Measurements from ENCODE around the gene AGGF1.
"Not testable (repeated sequence)": the region's sequence is repeated elsewhere in the genome, so short reads cannot be mapped to it uniquely, and the experiment has no call there.

The AGGF1 gene

DNA sequence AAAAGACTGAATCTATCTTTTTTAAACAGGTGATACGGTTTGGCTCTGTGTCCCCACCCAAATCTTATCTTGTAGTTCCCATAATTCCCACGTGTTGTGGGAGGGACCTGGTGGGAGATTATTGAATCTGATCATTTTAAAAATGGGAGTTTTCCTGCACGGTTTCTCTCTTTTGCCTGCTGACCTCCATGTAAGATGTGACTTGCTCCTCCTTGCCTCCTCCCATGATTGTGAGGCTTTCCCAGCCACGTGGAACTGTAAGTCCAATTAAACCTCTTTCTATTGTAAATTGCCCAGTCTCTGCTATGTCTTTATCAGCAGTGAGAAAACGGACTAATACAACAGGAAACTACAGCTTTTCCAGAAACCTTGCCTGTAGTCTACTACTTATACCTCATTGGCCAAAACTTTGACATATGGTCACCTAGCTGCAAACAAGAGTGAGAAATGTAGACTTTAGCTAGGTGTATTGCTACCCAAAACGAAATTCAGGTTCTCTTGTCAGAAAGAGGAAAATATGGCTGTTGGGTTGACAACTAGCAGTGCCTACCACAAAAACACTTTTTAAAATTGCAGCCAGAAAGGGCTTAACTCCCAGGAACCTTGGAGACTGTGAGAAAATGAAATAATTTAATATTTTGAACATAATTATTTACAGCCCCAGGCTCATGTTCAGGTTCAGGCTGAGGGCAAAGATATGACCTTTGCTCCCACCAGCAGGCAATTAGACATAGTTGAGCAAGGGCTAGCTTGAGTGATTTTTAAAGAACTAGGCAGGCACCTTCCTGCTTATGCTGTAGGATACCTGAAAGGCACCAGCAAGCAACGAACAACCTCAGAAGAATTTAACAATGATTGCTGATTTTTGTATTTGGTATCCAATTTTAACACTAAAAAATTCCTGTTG, 7.4 kb upstream of the AGGF1 start:
- no peak for DNase-seq (ENCODE audit: low read depth in 2 of 2, low spot score in 1 of 2)

DNA sequence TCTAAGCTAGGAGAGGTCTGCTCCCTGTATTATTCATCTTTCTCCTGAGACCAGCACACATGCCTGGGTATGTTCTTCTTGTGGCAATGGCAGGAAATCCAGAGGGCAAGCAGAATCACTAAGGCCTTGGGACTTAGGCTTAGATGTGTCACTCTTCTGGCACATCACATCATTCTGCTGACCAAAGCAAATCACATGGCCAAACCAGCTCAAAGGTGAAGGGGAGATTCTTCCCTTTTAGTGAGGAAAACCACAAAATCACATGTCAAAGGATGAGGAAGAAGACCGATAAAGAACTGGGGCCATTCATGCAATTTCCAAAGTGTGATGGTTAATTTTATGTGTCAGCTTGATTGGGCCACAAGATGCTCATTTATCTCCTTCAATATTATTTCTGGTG, 5.7 kb upstream of the AGGF1 start:
- no peak for DNase-seq (ENCODE audit: low read depth in 2 of 2, low spot score in 1 of 2)

DNA sequence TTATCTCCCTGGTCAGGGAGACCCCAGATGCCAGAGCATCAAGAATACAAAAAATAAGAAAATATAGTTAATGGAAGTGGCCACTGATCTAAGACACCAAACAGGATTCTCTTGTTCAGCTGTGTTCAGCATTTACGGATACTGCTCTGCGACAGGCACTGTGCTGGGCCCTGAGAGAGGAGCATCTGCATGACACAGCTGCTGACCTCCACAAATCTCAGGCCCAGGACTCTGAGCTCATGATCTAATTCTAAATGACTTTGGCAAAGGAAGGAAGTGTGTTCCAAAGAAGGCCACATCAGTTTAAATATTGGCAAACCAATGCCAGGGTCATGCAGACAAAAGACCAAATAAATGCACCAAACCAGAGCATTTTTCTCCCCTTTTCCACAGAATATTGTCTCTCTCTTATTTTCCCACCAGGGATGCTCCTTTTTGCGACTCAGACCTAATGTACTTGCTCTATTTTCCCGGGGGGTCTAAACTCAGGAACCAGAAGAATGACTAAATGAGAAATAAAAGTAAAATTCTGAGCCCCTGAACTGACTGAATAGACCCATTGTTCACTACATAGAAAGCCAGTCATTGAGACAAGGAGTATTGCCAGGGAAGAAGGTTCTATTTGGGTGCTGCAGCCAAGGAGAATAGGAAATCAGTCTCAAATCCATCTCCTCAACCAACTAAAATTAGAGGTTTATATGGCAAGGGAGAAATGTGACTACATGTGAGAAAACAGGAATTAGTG, 1.4 kb upstream of the AGGF1 start:
- no peak for DNase-seq (ENCODE audit: low read depth in 2 of 2, low spot score in 1 of 2)

DNA sequence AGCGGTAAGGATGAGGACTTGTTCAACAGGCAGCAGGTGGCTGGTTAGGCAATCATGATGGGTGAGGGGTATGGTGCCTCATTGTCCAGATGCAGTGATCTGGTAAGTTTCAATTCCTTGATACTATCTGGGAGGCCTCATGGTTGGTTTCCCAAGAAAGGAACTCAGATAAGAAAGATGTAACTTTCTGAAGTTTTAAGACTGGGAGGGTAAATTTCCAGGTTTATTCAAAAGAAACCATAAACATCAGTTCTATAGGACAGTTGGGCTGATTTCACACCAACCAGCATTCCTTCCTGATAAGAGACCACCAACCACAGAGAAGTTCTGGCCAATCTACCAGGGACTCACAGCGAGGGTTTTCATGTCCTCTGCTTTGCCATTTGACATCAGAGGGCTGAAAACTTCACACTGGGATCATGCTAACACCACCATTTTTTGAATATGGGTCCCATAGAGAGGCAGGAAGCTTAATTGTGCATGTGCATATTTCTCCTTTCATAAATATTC, 773 bp upstream of the AGGF1 start:
- no peak for DNase-seq (ENCODE audit: low read depth in 2 of 2, low spot score in 1 of 2)

DNA sequence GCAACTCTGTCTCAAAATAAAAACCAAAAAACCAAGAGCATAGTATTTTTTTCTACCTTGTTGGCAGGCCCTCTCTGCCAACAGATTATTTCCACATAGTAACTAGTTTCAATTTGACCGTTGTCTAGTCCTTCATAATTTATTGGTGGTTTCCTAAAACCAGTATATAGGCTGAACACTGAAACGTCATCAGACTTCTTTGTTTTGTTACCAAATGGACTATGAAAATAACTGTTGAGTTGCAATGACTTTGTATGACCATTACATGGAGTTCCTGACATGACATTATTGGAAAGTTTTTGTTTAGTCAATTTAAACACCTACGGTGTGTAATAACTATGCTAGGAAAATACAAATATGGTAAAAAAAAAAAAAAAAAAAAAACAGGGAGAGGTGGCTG, 1.7 kb downstream of the AGGF1 start:
- no peak for DNase-seq (ENCODE audit: low read depth in 2 of 2, low spot score in 1 of 2)

DNA sequence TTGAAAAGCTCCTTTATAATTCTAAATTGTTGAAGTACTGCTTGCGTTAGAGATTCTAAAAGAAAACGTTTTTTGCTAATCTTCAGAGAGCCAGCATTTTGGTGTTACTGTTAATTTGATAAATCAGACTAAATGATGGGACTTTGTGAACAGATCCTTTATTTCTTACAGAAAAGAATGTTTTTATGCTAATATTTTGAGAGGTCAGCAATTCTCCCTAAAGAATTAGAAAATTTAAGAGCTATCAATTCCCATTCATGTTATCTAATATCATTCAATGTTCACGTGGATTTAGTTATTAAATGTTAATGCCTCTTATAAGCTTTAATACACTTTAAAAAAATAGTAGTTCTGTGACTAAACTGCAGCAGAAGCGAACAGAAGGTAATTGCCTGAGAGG, 2.4 kb downstream of the AGGF1 start:
- DNase-seq (ENCODE audit: low read depth in 2 of 2, low spot score in 1 of 2) = no peak

DNA sequence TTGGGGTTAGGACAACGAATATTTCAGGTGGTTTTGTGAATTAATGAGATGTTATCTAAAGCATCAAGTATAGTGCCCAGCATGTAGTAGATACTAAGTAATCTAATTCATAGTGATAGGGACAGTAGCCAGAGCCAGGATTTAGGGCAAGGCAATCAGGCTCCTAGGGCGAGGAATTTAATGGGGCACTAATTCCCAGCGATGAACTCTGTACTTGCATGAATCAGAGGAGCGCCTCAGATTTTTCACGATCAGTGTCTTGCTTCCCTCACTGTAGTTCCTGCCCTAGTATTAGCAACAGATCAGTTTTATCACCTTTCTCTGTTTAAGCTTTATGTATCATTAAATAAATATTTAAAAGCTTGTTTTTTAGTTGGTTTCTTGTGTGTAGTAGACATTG, 3.1 kb downstream of the AGGF1 start:
- no peak for DNase-seq (ENCODE audit: low read depth in 2 of 2, low spot score in 1 of 2)

DNA sequence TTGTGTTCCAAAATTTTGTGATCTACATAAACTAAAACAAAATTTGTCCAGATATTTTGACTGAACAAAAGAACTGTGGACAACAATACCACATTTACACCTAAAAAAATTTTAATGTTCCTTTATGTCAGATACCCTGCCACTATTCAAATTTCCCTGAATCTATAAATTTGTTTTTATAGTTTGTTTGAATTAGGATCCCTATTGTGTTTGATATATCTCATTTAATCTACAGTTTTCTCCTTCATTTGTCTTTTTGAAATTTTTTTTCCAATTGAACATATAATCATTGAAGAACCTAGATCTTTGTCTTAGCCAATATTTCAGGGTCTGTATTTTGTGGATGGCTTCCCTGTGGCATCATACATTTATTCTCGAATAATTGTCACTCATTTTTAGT, 5.7 kb downstream of the AGGF1 start:
- DNase-seq (ENCODE audit: low read depth in 2 of 2, low spot score in 1 of 2) = no peak

DNA sequence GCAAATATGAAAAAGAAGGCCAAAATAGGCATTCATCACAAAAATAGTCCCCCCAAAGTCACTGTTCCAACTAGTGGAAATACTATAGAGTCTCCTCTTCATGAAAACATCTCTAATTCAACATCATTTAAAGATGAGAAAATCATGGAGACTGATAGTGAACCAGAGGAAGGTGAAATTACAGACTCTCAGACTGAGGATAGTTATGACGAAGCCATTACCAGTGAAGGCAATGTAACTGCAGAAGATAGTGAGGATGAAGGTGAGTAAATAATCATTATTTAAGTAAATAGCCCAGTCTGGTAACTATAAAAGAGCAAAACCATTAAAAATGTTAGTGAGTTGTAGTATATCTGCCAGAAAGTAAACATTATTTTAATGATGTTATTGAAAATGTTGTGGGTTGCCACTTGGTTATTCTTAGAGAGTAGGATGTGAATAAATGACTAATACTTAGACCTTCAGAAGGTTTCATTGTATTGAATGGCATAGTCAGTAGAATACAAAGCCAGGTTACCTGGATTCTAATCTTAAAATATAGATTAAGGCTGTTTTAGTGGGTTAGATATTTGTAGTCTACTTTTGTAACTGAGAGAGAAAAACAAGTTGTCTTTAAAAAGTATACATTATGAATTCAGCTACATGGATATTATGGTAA, 16.3 kb downstream of the AGGF1 start:
- no peak for DNase-seq (ENCODE audit: low read depth in 2 of 2, low spot score in 1 of 2)

DNA sequence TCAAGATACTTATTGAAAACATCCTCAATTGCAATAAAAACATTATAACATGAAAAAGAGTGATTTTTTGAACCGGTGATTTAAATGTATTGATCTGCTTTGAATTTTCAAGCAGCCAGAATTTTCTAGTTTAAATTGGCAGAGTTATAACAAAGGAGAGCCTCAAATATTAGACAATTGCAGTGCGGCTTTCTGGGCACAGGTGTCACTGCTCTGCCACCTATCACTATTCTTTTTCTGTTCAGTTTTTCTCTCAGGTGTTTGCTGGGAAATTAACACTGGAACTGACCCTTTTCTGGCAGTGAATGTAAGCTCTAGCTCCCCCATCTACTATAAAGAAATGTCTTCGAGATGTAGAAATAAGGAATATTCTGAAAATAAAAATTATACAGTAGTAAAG, 33.8 kb downstream of the AGGF1 start:
- no peak for DNase-seq (ENCODE audit: low read depth in 2 of 2, low spot score in 1 of 2)

DNA sequence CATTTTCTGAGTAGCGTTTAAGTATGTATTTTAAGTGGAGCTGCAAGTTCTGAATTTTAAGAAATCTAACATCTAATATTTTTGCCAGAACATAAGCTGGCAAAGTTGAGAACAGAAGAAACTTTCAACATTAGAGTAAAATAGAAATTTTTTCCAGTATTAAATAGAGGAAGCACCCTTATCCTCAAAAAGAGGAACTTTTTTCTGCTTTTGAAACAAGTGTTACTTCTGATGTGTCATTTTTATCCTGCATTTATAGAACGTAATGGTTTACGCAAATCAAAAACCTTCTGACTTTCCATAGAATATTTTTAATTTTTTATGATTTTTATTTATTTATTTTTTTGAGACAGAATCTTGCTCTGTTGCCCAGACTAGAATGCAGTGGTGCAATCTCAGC, 35.1 kb downstream of the AGGF1 start:
- DNase-seq (ENCODE audit: low read depth in 2 of 2, low spot score in 1 of 2) = no peak

DNA sequence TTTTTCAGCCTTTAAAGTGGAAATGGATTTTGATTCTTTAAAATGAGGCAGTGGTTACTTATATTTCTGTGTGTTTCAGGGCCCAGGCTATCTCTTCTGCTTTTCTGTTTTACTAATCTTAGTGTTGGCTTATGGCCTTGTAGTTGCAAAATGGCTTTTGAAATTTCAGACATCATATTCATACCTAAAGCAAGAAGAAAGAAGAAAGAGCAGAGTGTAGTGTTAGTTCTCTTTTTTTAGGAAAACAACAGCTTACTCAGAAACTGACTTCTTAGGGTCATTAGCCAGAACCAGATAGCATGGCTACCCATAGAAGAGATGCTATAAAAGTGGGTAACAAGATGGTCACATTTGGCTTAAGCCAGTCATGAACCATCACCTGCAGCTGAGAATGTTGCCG, 36.0 kb downstream of the AGGF1 start:
- no peak for DNase-seq (ENCODE audit: low read depth in 2 of 2, low spot score in 1 of 2)

DNA sequence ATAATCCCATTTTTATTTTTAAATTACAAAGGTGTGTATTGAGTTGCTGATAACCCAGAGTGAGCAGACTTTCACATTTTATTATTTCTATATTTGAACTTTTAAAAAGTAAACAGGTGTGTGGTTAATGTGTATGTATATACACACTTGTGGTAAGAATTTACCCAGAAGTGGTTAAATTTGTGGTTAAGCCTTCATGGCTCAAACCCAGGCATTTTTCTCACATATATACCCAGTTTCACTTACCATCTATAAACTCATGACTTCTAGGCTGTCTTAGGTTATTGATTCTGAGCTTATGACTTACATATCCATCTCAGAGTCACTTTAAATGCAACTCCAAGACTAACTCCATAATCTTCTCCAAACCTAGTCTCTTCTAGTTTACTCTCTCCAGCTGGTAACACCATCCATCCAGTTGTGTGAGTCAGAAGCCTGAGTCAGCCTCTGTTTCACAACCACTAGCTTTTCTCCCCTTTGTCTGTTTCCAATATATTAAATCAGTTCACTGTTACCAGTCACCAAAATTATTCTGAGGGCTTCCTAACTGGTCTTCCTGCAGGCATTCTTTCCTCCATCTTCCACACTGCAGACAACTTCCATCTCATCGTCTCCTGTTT, 36.7 kb downstream of the AGGF1 start:
- DNase-seq (ENCODE audit: low read depth in 2 of 2, low spot score in 1 of 2) = no peak

DNA sequence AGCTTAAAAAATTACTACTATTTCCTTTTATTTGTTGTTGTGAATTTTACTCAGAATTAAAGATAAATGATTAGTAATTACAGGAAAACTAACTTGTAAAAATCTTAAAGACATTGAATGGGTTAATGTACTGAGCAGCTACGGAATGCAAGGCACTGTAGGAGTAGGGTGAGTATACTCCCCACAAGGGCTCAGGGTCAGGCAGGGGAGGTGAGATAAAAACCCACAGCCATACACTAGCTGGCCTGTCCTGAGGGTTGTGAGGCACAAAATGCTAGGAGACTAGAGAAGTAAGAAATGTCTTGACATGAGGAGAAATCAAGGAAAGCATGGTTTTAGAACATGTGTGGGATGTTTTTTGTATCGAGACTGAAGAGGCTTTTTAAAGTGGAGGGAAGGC, 43.5 kb downstream of the AGGF1 start:
- DNase-seq (ENCODE audit: low read depth in 2 of 2, low spot score in 1 of 2) = no peak

DNA sequence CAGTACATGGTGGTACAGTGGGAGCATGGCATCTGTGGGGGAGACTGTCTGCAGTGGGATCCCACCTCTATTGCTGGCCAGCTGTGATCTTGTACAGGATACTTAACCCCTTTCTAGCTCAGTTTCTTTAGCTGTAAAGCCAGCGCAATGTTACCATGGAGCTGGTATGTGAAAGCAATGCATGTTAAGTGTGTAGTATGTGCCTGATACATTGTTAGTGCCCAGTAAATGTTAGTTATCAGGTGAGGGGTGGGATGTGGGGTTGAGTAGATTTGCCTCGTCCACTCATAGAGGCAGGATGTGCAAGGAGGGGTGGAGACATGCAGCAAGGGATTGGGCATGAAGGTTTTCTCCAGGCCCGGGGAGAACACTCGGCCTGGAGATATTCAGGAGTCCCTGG, 44.5 kb downstream of the AGGF1 start:
- no peak for DNase-seq (ENCODE audit: low read depth in 2 of 2, low spot score in 1 of 2)

DNA sequence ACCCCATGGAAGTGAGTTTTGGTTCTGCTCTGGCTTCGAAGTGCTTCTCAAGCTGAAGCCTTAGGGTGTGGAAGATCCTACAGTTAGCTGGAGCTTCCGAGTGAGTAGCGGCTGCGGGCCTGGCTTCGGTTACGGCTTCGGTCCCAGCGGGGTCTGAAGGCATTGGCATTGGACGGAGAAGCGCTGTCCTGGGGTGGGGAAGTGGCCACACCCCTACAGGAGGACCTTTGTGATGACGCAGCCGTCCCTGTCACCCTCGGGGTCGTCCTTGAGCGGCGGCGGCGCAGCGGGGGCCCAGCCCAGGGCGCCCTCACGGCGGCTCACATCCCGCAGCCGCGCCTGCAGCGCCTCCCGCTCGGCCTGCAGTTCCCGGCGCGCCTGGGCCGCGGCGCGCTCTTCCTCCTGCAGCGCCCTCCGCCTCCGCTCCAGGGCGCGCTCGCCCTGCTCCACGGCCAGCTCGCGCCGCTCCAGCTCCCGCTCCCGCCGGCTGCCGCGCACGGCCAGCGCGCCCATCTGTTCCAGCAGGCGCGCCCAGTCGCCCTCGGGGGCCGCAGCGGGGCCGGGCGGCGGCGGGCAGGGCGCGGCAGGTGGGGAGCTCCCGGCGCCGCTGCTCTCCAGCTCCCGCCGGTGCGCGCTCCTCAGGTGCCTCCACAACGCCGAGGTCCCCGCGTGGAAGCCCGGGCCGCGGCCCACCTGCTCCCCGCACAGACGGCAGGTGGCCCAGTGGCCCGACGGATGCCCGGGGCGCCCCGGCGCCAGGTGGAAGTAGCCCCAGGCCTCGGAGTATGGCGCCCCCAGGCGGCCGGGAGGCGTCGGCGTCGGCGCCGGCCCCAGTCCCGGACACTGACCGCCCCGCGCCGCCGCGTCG, 47.0 kb downstream of the AGGF1 start:
- peak in 1 of 2 donors; percentile 20 for DNase-seq (ENCODE audit: low read depth in 2 of 2, low spot score in 1 of 2)

DNA sequence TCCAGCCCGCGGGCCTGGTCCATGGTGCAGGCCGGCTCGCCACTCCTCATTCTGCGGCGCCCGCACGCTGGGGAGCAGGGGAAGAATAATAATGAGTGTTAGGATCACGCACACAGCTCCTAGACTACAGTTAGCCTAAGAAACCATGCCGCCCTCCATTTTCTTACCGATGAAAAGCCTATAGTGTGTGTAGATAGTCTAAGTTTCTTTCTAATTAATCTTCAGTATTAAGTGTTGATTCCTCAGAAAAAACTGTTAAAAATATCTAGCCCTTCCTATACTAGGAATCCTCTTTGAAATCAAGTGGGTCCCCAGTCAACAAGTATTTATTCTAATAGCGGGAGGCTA, 47.6 kb downstream of the AGGF1 start:
- no peak for DNase-seq (ENCODE audit: low read depth in 2 of 2, low spot score in 1 of 2)

DNA sequence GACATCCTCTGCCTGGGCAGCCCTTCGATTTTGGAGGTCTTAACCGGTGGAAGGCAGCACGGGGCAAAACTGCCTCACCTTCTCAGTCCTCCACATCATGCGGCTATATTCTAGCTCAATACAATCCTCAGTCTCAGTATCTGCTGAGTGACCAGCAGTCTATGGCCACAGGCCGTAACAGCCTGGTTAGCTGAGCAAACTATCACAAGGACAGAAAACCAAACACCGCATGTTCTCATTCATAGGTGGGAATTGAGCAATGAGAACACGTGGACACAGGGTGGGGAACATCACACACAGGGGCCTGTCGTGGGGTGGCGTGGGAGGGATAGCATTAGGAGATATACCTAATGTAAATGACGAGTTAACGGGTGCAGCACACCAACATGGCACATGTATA, 50.3 kb downstream of the AGGF1 start:
- DNase-seq (ENCODE audit: low read depth in 2 of 2, low spot score in 1 of 2) = not testable (repeated sequence)

DNA sequence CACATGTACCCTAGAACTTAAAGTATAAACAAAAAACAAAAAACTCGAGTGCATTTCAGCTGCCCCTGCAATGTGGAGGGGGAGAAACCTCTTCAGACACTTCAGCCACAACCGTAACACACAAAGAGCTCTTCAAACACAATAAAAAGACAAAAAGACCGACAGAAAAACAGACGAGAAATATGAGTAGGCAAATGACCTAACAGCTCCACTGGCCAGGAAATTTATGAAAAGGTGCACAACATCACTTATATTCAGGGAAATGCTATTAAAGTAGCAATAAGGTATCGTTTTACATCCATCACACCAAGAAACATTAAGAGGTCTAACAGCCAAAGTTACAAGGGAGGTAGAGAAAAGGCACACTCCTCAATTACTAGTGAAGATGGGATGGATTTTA, 50.7 kb downstream of the AGGF1 start:
- DNase-seq (ENCODE audit: low read depth in 2 of 2, low spot score in 1 of 2) = no peak

DNA sequence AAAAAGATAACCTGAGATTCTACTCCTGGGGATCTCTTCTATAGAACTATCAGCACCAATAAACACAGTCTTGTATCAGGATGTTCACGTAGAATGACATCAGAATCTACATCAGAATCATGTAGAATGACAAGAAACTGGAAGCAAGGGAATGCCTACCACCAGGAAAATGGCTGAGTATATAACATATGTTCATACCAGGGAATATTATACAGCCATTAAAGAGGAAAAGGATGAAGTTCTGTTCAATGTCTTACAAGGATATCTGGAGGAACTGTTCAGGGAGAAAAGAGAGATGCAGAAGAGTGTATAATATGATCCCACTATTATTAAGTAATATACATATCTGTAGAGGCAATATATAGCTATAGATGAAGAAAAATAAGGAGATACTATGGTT, 52.1 kb downstream of the AGGF1 start:
- DNase-seq (ENCODE audit: low read depth in 2 of 2, low spot score in 1 of 2) = no peak

DNA sequence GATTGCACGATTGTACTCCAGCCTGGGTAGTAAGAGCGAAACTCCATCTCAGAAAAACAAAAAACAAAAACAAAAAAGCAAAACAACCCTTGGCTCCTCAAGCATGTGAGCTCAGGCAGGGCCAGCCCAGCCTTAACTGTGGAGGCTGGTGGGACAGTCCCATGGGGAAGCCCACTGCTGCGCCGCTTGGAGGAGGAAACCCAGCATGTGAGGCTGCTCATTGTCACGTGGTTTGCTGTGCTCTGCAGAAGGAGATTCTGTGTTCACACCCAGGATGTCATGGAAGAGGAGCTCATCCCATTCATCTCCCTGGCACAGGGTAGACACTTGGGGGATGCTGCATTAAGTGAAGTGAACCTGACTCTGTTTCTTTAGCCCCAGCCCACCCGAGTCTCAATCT, 52.9 kb downstream of the AGGF1 start:
- DNase-seq (ENCODE audit: low read depth in 2 of 2, low spot score in 1 of 2) = no peak
